HG03571 (cell line): ENCODE results near the gene PSG3.
"Not testable (repeated sequence)": the region's sequence is repeated elsewhere in the genome, so short reads cannot be mapped to it uniquely, and the experiment has no call there.

Source experiments
- ATAC-seq: cut with Tn5 transposase; IDR thresholded peaks from one replicate; pipeline ENCODE4 v1.9.1; 2021; ENCODE audit not compliant: unreplicated experiment

Gene PSG3

GRCh38 chr19:42695811-42696503 lies 44.3 kb downstream of the PSG3 start:
- ATAC-seq, result no peak

GRCh38 chr19:42693760-42694350 lies 46.4 kb downstream of the PSG3 start:
- no peak for ATAC-seq

- no peak for ATAC-seq
Observed at GRCh38 chr19:42683917-42684513, 56.3 kb downstream of the PSG3 start.

GRCh38 chr19:42676326-42676725 lies 64.0 kb downstream of the PSG3 start:
- ATAC-seq, result not testable (repeated sequence)

GRCh38 chr19:42674549-42674948 lies 65.7 kb downstream of the PSG3 start:
- not testable (repeated sequence) for ATAC-seq
